ENCODE measurements around the gene STARD13. TPM values are rescaled to one million over a fixed set of nuclear protein-coding genes. Genes with fewer than 3 reads are reported as not detected.

Gene STARD13
- total RNA-seq, 1 donor from 2014 or later = 23.6 TPM

DNA sequence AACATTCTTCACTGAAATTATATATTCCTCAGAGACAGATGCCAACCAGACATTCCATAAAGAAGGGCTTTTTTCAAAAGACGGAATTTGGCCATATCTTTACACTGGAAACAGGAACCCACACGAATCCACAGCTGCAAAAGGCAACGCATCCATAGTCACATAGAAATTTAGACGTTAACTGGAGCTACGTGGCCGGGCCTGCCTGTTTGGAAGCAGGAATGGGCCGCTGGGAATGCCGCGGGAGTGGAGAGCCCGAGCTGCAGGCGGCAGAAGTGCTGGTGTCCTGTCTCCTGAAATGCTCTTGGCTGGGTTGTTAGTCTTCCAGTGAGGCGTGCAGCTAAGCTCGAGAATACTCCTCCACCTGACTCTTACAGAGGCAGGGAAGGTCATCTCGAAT, 147.1 kb downstream of the STARD13 start:
- no peak for DNase-seq (ENCODE audit: low read depth, low spot score)
- Mint-ChIP-seq H3K9me3 (peaks cover 4% of the 10 kb centered on the region), H3K27me3 (ENCODE audit: low read depth) (no peaks in the 10 kb centered on the region), H3K4me3 (no peak overlapping the region), H3K36me3 (ENCODE audit: low read depth) (peaks cover 20% of the 10 kb centered on the region), H3K4me1 (peaks cover 12% of the 10 kb centered on the region), H3K27ac (ENCODE audit: unreplicated experiment) (no peak overlapping the region)
- TF ChIP-seq, protein P1, sequence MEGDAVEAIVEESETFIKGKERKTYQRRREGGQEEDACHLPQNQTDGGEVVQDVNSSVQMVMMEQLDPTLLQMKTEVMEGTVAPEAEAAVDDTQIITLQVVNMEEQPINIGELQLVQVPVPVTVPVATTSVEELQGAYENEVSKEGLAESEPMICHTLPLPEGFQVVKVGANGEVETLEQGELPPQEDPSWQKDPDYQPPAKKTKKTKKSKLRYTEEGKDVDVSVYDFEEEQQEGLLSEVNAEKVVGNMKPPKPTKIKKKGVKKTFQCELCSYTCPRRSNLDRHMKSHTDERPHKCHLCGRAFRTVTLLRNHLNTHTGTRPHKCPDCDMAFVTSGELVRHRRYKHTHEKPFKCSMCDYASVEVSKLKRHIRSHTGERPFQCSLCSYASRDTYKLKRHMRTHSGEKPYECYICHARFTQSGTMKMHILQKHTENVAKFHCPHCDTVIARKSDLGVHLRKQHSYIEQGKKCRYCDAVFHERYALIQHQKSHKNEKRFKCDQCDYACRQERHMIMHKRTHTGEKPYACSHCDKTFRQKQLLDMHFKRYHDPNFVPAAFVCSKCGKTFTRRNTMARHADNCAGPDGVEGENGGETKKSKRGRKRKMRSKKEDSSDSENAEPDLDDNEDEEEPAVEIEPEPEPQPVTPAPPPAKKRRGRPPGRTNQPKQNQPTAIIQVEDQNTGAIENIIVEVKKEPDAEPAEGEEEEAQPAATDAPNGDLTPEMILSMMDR (conservative IDR thresholded peaks at IDR 0.05) = no peak

DNA sequence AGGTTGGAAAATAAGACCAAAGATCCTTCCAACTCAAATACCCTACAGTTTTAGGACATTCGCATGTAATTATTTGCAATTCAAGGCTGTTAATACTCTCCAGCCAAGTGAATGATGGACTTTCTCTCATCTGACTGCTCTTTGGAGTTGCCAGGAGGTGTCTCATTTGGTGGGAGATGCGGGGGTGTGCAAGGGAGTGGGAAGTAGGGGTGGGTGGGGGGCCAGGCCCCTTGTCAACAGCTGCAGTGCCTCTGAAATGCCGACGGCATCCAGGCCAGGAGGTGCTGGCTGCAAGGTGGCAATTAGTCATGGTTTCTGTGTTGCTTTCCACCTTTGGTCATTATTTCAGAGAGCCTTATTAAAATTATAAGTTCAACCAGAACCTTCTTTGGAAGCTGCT, 147.8 kb downstream of the STARD13 start:
- H3K36me3 Mint-ChIP-seq (ENCODE audit: low read depth) = peaks cover 20% of the 10 kb centered on the region
- H3K27ac Mint-ChIP-seq (ENCODE audit: unreplicated experiment) = no peak overlapping the region
- H3K9me3 Mint-ChIP-seq = peaks cover 4% of the 10 kb centered on the region
- no peaks in the 10 kb centered on the region for H3K27me3 Mint-ChIP-seq (ENCODE audit: low read depth)
- DNase-seq (ENCODE audit: low read depth, low spot score) = no peak
- peaks cover 12% of the 10 kb centered on the region for H3K4me1 Mint-ChIP-seq
- H3K4me3 Mint-ChIP-seq = no peak overlapping the region
- TF ChIP-seq, protein P1 (conservative IDR thresholded peaks at IDR 0.05) = no peak

DNA sequence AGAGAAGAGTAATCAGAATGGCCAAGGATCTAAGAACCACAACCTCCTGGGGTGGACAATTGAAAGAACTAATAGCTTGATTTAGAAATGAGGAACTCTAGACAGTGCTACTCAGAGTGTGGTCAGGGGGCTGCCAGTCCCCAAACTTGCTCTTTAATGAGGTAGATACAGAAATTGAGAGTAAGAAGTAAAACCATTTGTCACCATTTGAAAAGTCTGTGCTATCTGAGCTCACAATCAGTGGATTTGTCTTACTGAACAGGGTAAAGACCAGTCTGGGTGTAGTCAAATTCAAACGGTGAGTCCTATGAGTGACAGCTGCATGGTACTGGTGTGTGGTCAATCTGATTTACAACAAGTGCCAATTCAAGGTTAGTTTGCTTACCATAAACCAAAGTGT, 150.5 kb downstream of the STARD13 start:
- DNase-seq (ENCODE audit: low read depth, low spot score) = no peak
- TF ChIP-seq, protein P1 (conservative IDR thresholded peaks at IDR 0.05) = no peak

DNA sequence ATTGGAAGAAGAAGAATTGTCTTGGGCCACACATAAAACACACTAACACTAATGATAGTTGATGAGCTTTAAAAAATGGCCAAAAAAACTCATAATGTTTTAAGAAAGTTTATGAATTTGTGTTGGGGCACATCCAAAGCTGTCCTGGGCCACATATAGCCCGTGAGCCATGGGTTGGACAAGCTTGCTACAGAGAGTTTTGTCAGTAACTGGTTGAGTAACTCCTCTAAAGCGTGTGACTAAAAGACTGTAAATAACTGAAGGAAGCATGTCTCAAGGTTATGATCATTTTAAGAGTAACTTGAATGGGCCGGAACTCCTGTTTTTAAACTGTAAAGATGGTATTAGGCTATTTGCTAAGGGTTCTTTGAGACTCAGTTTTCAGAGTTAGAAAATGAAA, 151.3 kb downstream of the STARD13 start:
- no peak for DNase-seq (ENCODE audit: low read depth, low spot score)
- no peak overlapping the region for H3K4me3 Mint-ChIP-seq
- no peaks in the 10 kb centered on the region for H3K4me1 Mint-ChIP-seq
- H3K36me3 Mint-ChIP-seq (ENCODE audit: low read depth) = peaks cover 21% of the 10 kb centered on the region
- H3K9me3 Mint-ChIP-seq = peaks cover 4% of the 10 kb centered on the region
- no peaks in the 10 kb centered on the region for H3K27me3 Mint-ChIP-seq (ENCODE audit: low read depth)
- H3K27ac Mint-ChIP-seq (ENCODE audit: unreplicated experiment) = no peak overlapping the region
- TF ChIP-seq, protein P1 (conservative IDR thresholded peaks at IDR 0.05) = no peak

More for the DNA sequence above, 150.5 kb downstream of the STARD13 start:
- peaks cover 19% of the 10 kb centered on the region for H3K36me3 Mint-ChIP-seq (ENCODE audit: low read depth)
- H3K4me3 Mint-ChIP-seq = no peak overlapping the region
- H3K9me3 Mint-ChIP-seq = peaks cover 4% of the 10 kb centered on the region
- peaks cover 8% of the 10 kb centered on the region for H3K4me1 Mint-ChIP-seq
- H3K27me3 Mint-ChIP-seq (ENCODE audit: low read depth) = no peaks in the 10 kb centered on the region
- H3K27ac Mint-ChIP-seq (ENCODE audit: unreplicated experiment) = no peak overlapping the region

DNA sequence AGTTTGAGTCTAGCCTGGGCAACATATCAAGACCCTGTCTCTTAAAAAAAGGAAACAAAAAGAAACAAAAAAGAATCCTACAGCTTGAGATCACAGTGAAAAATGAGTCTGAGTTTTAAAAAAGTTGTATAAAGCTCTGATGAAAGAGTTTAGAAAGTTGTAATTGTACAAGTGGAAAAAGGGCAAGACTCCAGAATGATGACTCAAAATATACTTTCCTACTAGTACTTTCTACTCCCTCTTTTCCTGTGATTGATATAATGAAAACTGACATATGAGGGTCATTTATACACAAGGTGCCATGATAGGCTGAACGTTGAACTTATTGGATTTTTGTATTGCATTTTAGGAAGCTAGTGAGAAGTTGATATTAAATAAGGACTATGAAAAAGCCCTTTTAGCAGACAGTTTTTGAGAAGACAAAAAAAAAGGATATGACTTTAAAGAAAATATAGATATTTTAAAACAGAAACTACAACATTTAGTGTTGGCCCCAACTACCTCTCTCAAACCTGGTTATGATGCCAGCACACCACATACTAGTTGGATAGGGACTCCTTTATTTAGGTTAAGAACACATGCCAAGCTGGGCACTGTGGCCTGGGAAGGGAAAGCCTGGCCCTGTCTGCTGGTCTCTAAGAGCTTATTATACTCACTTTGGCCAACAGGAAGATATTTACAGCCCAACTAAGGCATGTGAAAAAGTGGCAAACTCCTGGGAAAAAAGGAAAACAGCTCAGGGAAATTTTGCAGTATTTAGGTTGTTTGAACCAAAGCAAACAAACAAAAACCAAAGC, 152.7 kb downstream of the STARD13 start:
- H3K36me3 Mint-ChIP-seq (ENCODE audit: low read depth) = peaks cover 26% of the 10 kb centered on the region
- no peaks in the 10 kb centered on the region for H3K27me3 Mint-ChIP-seq (ENCODE audit: low read depth)
- no peak for DNase-seq (ENCODE audit: low read depth, low spot score)
- H3K4me3 Mint-ChIP-seq = no peak overlapping the region
- H3K4me1 Mint-ChIP-seq = no peaks in the 10 kb centered on the region
- H3K9me3 Mint-ChIP-seq = peaks cover 4% of the 10 kb centered on the region
- TF ChIP-seq, protein P1 (conservative IDR thresholded peaks at IDR 0.05) = no peak
- no peak overlapping the region for H3K27ac Mint-ChIP-seq (ENCODE audit: unreplicated experiment)
